SU-DHL-6 (cell line): ENCODE results near the gene HUNK.

Source experiments
- H2AFZ ChIP-seq: fragments of 200-600 bp; sonication (generic); 2 replicates; pipeline ENCODE4 v1.6.1; 2014; ENCODE audit warnings: low read depth, mild to moderate bottlenecking, moderate library complexity, mixed read lengths, antibody characterized with exemption, low read length; ENCODE audit not compliant: severe bottlenecking
- H3F3A ChIP-seq: fragments of 200-600 bp; shearing (Covaris generic); 2 replicates; pipeline ENCODE4 v1.6.0; 2016; ENCODE audit warnings: antibody characterized with exemption, mild to moderate bottlenecking; ENCODE audit not compliant: insufficient read depth
- H3K27ac ChIP-seq: fragments of 200-600 bp; sonication (generic); 2 replicates; pipeline ENCODE4 v1.5.1; 2016; ENCODE audit warnings: low read depth, mild to moderate bottlenecking, low read length, moderate library complexity, mixed read lengths
- H3K27me3 ChIP-seq: fragments of 200-600 bp; sonication (generic), shearing (Covaris generic); 2 replicates; pipeline ENCODE4 v1.6.0; 2014; ENCODE audit warnings: mild to moderate bottlenecking, low read length
- H3K36me3 ChIP-seq: fragments of 200-600 bp; sonication (generic); 2 replicates; pipeline ENCODE4 v1.6.1; 2014; ENCODE audit warnings: mild to moderate bottlenecking, low read length, mixed read lengths
- H3K4me2 ChIP-seq: fragments of 300-600, 200-600 bp; shearing (Covaris generic), sonication (generic); 2 replicates; pipeline ENCODE4 v1.6.0; 2014; ENCODE audit warnings: low read length, low read depth, mild to moderate bottlenecking; ENCODE audit not compliant: poor library complexity, severe bottlenecking
- H3K4me3 ChIP-seq: fragments of 200-600 bp; sonication (generic); 2 replicates; pipeline ENCODE4 v1.5.1; 2014; ENCODE audit warnings: antibody characterized with exemption, low read length, mild to moderate bottlenecking, mixed read lengths; ENCODE audit not compliant: insufficient read depth, poor library complexity, severe bottlenecking
- H3K79me2 ChIP-seq: fragments of 200-600 bp; sonication (generic); 2 replicates; pipeline ENCODE4 v1.6.1; 2014; ENCODE audit warnings: mild to moderate bottlenecking, low read length, moderate library complexity; ENCODE audit not compliant: insufficient read depth
- H3K9ac ChIP-seq: fragments of 200-600 bp; sonication (generic); 2 replicates; pipeline ENCODE4 v1.7.0; 2014; ENCODE audit warnings: mild to moderate bottlenecking, low read length
- H3K9me2 ChIP-seq: fragments of 200-600 bp; sonication (generic); replicated peaks from 2 replicates; pipeline ENCODE4 v1.6.1; 2014; ENCODE audit warnings: low read length; ENCODE audit not compliant: insufficient read depth
- H3K9me3 ChIP-seq: fragments of 200-600 bp; sonication (generic); 2 replicates; pipeline ENCODE4 v1.6.1; 2014; ENCODE audit warnings: low read length, mixed read lengths; ENCODE audit not compliant: insufficient read depth
- H4K20me1 ChIP-seq: fragments of 200-600 bp; sonication (generic); 2 replicates; pipeline ENCODE4 v1.6.1; 2014; ENCODE audit warnings: low read depth, mild to moderate bottlenecking, antibody characterized with exemption, low read length, moderate library complexity, mixed read lengths
- EZH2phosphoT487 ChIP-seq: fragments of 200-600 bp; sonication (generic), shearing (Covaris generic); conservative IDR thresholded peaks from 2 replicates; pipeline ENCODE4 v1.6.1; 2018; ENCODE audit warnings: mild to moderate bottlenecking, antibody characterized with exemption, low read length, moderate library complexity, mixed read lengths
- TF ChIP-seq, protein P1 (sequence below): fragments of 200-600 bp; sonication (generic); IDR thresholded peaks from one replicate; pipeline ENCODE4 v1.5.1; 2017; ENCODE audit warnings: antibody characterized with exemption, mild to moderate bottlenecking, low read length, moderate library complexity; ENCODE audit not compliant: insufficient read depth, poor library complexity, severe bottlenecking

Gene HUNK

GRCh38 chr21:31926498-31926897 is 53.7 kb downstream of the HUNK start:
- no peak overlapping the region for H3K27ac ChIP-seq
- H3K27me3 ChIP-seq = no peaks in the 10 kb centered on the region
- H3K9ac ChIP-seq = no peak overlapping the region
- H3K9me2 ChIP-seq = no peaks in the 10 kb centered on the region
- no peaks in the 10 kb centered on the region for H4K20me1 ChIP-seq
- no peaks in the 10 kb centered on the region for H3K79me2 ChIP-seq
- H3F3A ChIP-seq = no peaks in the 10 kb centered on the region
- H3K9me3 ChIP-seq = no peaks in the 10 kb centered on the region
- no peak for TF ChIP-seq EZH2phosphoT487
- TF ChIP-seq, protein P1, sequence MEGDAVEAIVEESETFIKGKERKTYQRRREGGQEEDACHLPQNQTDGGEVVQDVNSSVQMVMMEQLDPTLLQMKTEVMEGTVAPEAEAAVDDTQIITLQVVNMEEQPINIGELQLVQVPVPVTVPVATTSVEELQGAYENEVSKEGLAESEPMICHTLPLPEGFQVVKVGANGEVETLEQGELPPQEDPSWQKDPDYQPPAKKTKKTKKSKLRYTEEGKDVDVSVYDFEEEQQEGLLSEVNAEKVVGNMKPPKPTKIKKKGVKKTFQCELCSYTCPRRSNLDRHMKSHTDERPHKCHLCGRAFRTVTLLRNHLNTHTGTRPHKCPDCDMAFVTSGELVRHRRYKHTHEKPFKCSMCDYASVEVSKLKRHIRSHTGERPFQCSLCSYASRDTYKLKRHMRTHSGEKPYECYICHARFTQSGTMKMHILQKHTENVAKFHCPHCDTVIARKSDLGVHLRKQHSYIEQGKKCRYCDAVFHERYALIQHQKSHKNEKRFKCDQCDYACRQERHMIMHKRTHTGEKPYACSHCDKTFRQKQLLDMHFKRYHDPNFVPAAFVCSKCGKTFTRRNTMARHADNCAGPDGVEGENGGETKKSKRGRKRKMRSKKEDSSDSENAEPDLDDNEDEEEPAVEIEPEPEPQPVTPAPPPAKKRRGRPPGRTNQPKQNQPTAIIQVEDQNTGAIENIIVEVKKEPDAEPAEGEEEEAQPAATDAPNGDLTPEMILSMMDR = no peak
- H3K36me3 ChIP-seq = no peaks in the 10 kb centered on the region
- H3K4me2 ChIP-seq = no peak overlapping the region
- no peak overlapping the region for H2AFZ ChIP-seq
- no peak overlapping the region for H3K4me3 ChIP-seq

DNA sequence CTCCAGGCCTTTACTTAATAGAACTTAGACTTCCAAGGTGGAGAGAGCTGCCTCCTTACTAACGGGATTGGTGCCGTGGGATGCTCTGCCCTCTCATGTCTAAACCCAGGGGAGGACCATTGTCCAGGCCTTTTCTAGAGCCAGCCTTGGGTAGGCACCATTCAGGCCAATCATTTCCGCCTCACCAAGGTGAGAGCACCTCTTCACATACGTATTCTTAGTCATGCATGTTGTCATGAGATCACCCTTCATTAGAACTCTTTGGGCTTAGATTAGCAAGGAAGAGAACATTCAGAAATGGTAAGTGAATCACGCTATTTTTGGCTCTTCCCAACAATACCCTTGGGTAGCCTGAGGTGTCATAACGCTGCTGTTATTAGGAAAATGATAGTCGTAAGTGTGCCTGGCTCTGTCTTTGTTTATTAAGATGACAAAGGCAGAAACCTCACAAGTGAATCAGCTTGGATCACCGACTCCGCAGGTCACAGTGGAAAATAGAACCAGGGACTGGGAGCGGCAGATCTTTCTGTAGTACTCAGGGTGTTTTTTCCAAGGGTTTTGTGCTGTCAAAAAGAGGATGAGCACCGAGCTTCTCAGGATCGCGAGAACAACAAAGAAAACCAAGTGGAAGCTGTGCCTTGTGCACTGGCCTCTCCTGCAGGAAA is 55.0 kb downstream of the HUNK start:
- H3K27ac ChIP-seq = no peak overlapping the region
- H3K9me2 ChIP-seq = no peaks in the 10 kb centered on the region
- H3K4me2 ChIP-seq = no peak overlapping the region
- no peaks in the 10 kb centered on the region for H3K27me3 ChIP-seq
- no peak overlapping the region for H3K4me3 ChIP-seq
- no peaks in the 10 kb centered on the region for H4K20me1 ChIP-seq
- H3K9me3 ChIP-seq = no peaks in the 10 kb centered on the region
- H3K79me2 ChIP-seq = no peaks in the 10 kb centered on the region
- H3K9ac ChIP-seq = no peak overlapping the region
- H2AFZ ChIP-seq = no peak overlapping the region
- TF ChIP-seq, protein P1 = no peak
- TF ChIP-seq EZH2phosphoT487 = no peak
- H3F3A ChIP-seq = no peaks in the 10 kb centered on the region
- no peaks in the 10 kb centered on the region for H3K36me3 ChIP-seq

DNA sequence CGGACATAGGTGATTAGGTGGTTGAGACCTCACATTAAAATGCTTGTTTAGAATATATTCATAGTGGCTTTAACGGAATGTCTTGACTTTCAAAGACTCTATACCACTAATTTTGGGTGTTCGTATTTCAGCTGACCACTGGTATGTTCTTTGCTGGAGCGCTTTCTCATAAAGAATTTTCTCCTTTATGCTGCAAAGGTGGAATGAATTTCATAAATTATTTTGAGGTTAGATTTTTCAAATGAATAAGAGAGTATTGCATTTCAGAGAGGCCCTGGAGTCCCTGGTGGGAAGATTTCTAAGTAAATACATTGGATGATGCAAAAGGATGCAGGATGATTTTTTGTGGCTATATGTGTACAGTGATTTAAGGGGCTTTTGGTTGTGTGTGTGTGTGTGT is 55.8 kb downstream of the HUNK start:
- no peaks in the 10 kb centered on the region for H3F3A ChIP-seq
- H3K27me3 ChIP-seq = no peaks in the 10 kb centered on the region
- no peak overlapping the region for H3K27ac ChIP-seq
- H3K4me2 ChIP-seq = no peak overlapping the region
- H3K79me2 ChIP-seq = no peaks in the 10 kb centered on the region
- no peak overlapping the region for H2AFZ ChIP-seq
- no peaks in the 10 kb centered on the region for H3K9me3 ChIP-seq
- TF ChIP-seq EZH2phosphoT487 = no peak
- TF ChIP-seq, protein P1 = no peak
- no peaks in the 10 kb centered on the region for H4K20me1 ChIP-seq
- no peaks in the 10 kb centered on the region for H3K9me2 ChIP-seq
- H3K4me3 ChIP-seq = no peak overlapping the region
- H3K36me3 ChIP-seq = no peaks in the 10 kb centered on the region
- H3K9ac ChIP-seq = no peak overlapping the region
